Panc1 (cell line): Measurements from ENCODE around the gene VAC14. TPM values are rescaled to one million over a fixed set of nuclear protein-coding genes. Genes with fewer than 3 reads are reported as not detected.

Experiments used
- ATAC-seq: fragments of 200-7000 bp; cut with Tn5 transposase; 2 replicates; pipeline ENCODE4 v1.9.1; 2020; ENCODE audit warnings: mild to moderate bottlenecking, moderate library complexity
- BruUV-seq: library from RNA; stranded (reverse); fragments of 400-500 nt; replicated peaks from 2 replicates; lab custom pipeline; 2021; lab: Mats Ljungman, UMichigan
- CTCF ChIA-PET: fragments of 300-600 bp; sonication (Branson Sonifier 250); formaldehyde crosslinking; loops from one replicate; lab custom pipeline; 2022; ENCODE audit warnings: antibody characterized with exemption; lab: Charles Lee
- POLR2A ChIA-PET: fragments of 300-600 bp; sonication (Branson Sonifier 250); formaldehyde crosslinking; loops from one replicate; lab custom pipeline; 2022; ENCODE audit warnings: antibody characterized with exemption; lab: Charles Lee
- DNase-seq: peaks from one replicate; pipeline ENCODE4 v3.0.0-alpha.2; 2010; ENCODE audit warnings: low read depth, low spot score
- H3K27ac ChIP-seq: 2 replicates; pipeline ENCODE4 v1.5.1; 2011; ENCODE audit warnings: mild to moderate bottlenecking, low read length, inconsistent platforms
- H3K27me3 ChIP-seq: fragments of 200-500 bp; sonication (Bioruptor generic); 2 replicates; pipeline ENCODE4 v1.6.0; 2014; ENCODE audit warnings: low read length, inconsistent platforms; ENCODE audit not compliant: control insufficient read depth, insufficient read depth
- H3K36me3 ChIP-seq: fragments of 200-500 bp; sonication (Bioruptor generic); 2 replicates; pipeline ENCODE4 v1.5.1; 2014; ENCODE audit warnings: inconsistent platforms, mild to moderate bottlenecking, low read length, moderate library complexity; ENCODE audit not compliant: control insufficient read depth, insufficient read depth
- H3K4me1 ChIP-seq: 2 replicates; pipeline ENCODE4 v1.5.1; 2011; ENCODE audit warnings: inconsistent platforms, mild to moderate bottlenecking, low read length, moderate library complexity; ENCODE audit not compliant: control insufficient read depth, insufficient read depth
- H3K4me3 ChIP-seq, 2 experiments: 2 replicates each; pipeline ENCODE4 v1.5.1; 2011 to 2012; ENCODE audit warnings: low read depth in 2 of 2, low read length in 2 of 2, mild to moderate bottlenecking in 2 of 2, inconsistent platforms in 1 of 2, moderate library complexity in 1 of 2
- H3K9me3 ChIP-seq: fragments of 200-500 bp; sonication (Bioruptor generic); 2 replicates; pipeline ENCODE4 v1.5.1; 2014; ENCODE audit warnings: low read depth, mild to moderate bottlenecking, inconsistent platforms, low read length, moderate library complexity; ENCODE audit not compliant: control insufficient read depth, insufficient read depth
- CTCF ChIP-seq: fragments of 450-650 bp; IDR thresholded peaks from 2 replicates; pipeline ENCODE4 v1.5.1; 2017; ENCODE audit warnings: mild to moderate bottlenecking
- POLR2AphosphoS5 ChIP-seq: IDR thresholded peaks from 2 replicates; pipeline ENCODE4 v1.6.1; 2012; ENCODE audit warnings: mild to moderate bottlenecking, low read depth, low read length, moderate library complexity
- REST ChIP-seq, 2 experiments: IDR thresholded peaks; 2 replicates each; pipeline ENCODE4 v1.6.1; 2011 to 2012; ENCODE audit warnings: low read depth in 2 of 2, control low read depth in 1 of 2, low read length in 1 of 2, mild to moderate bottlenecking in 1 of 2, moderate library complexity in 1 of 2; ENCODE audit not compliant: insufficient read depth in 1 of 2
- SIN3A ChIP-seq: IDR thresholded peaks from 2 replicates; pipeline ENCODE4 v1.6.1; 2012; ENCODE audit warnings: low read depth, mild to moderate bottlenecking, low read length, moderate library complexity, borderline replicate concordance; ENCODE audit not compliant: insufficient read depth
- TCF7L2 ChIP-seq: IDR thresholded peaks from 2 replicates; pipeline ENCODE4 v1.6.1; 2011; ENCODE audit warnings: mild to moderate bottlenecking, low read depth, low read length, inconsistent platforms
- in situ Hi-C: cut with HindIII; loops from 2 replicates; pipeline ENCODE4 v1.10.0; 2016; ENCODE audit warnings: low sequenced_read_pairs, low pct_unique_long_range_greater_than_20kb
- intact Hi-C: fragments of 100-400 bp; cut with micrococcal nuclease; formaldehyde crosslinking; loops from one replicate; pipeline ENCODE4 v1.10.0; 2022; ENCODE audit not compliant: unreplicated experiment
- total RNA-seq: library from RNA; stranded (reverse); gene quantifications from one replicate; pipeline ENCODE4 v1.2.1, GENCODE V29; 2021; ENCODE audit not compliant: unreplicated experiment

VAC14 gene
- total RNA-seq, 1 experiment from 2014 or later: 37.9 TPM

- H3K27me3 ChIP-seq: no peaks in the 10 kb centered on the region
- in situ Hi-C loops: no loop called here
- POLR2A ChIA-PET: no interaction called here
Measured at GRCh38 chr16:70741783-70742125, 59.2 kb downstream of the VAC14 start.

GRCh38 chr16:70740914-70741782 lies 59.8 kb downstream of the VAC14 start:
- BruUV-seq: no TSS peak
- Histone ChIP-seq H3K9me3 (no peaks in the 10 kb centered on the region), H3K4me1 (peaks cover 8% of the 10 kb centered on the region), H3K27me3 (no peaks in the 10 kb centered on the region), H3K27ac (no peak overlapping the region), H3K36me3 (no peaks in the 10 kb centered on the region), H3K4me3 (no peak overlapping the region)
- intact Hi-C loops: no loop called here
- in situ Hi-C loops: no loop called here
- ATAC-seq (no peak), DNase-seq (no peak)
- ChIA-PET CTCF (no interaction called here), POLR2A (no interaction called here)
- TF ChIP-seq TCF7L2 (no peak), SIN3A (no peak), CTCF (no peak), POLR2AphosphoS5 (no peak), REST (IDR thresholded peaks at IDR 0.05; ENCODE audit: insufficient read depth in 1 of 2, low read depth in 2 of 2, low read length in 1 of 2) (no peak)

More at GRCh38 chr16:70741783-70742125, 59.2 kb downstream of the VAC14 start:
- DNase-seq (no peak), ATAC-seq (no peak)
- TF ChIP-seq REST (IDR thresholded peaks at IDR 0.05; ENCODE audit: insufficient read depth in 1 of 2, low read depth in 2 of 2, low read length in 1 of 2) (no peak), CTCF (no peak), SIN3A (no peak), TCF7L2 (no peak), POLR2AphosphoS5 (no peak)
- Histone ChIP-seq H3K4me3 (no peak overlapping the region), H3K4me1 (peaks cover 13% of the 10 kb centered on the region), H3K9me3 (no peaks in the 10 kb centered on the region), H3K27ac (no peak overlapping the region), H3K36me3 (no peaks in the 10 kb centered on the region)
- CTCF ChIA-PET: no interaction called here
- intact Hi-C loops: no loop called here
- no TSS peak for BruUV-seq
